NCI-H1694 (cell line): ENCODE results near the gene LUZP2.

Experiments used
- DNase-seq: peaks from one replicate; lab custom pipeline; 2025; lab: John Stamatoyannopoulos, UW

The LUZP2 gene

GRCh38 chr11:24635588-24636290, 138.9 kb downstream of the LUZP2 start:
- DNase-seq: no peak

- no peak for DNase-seq
Measured at GRCh38 chr11:24636291-24636629, 139.4 kb downstream of the LUZP2 start.

GRCh38 chr11:24637520-24637919, 140.7 kb downstream of the LUZP2 start:
- DNase-seq: no peak

- DNase-seq: no peak
Measured at GRCh38 chr11:24642648-24643047, 145.8 kb downstream of the LUZP2 start.

GRCh38 chr11:24645563-24645962, 148.7 kb downstream of the LUZP2 start:
- no peak for DNase-seq

GRCh38 chr11:24651873-24652272, 155.0 kb downstream of the LUZP2 start:
- DNase-seq: no peak

- no peak for DNase-seq
Measured at GRCh38 chr11:24653901-24654300, 157.0 kb downstream of the LUZP2 start.

GRCh38 chr11:24661331-24661730, 164.5 kb downstream of the LUZP2 start:
- DNase-seq: no peak

- DNase-seq: no peak
Measured at GRCh38 chr11:24664399-24664798, 167.5 kb downstream of the LUZP2 start.

- no peak for DNase-seq
Measured at GRCh38 chr11:24667353-24667968, 170.6 kb downstream of the LUZP2 start.

GRCh38 chr11:24678703-24679348, 182.0 kb downstream of the LUZP2 start:
- no peak for DNase-seq

GRCh38 chr11:24679821-24680351, 183.0 kb downstream of the LUZP2 start:
- DNase-seq: no peak

- no peak for DNase-seq
Measured at GRCh38 chr11:24683583-24683982, 186.7 kb downstream of the LUZP2 start.

GRCh38 chr11:24685821-24686220, 189.0 kb downstream of the LUZP2 start:
- no peak for DNase-seq

GRCh38 chr11:24687531-24688147, 190.8 kb downstream of the LUZP2 start:
- no peak for DNase-seq

GRCh38 chr11:24688981-24689380, 192.1 kb downstream of the LUZP2 start:
- no peak for DNase-seq

GRCh38 chr11:24697522-24698111, 200.8 kb downstream of the LUZP2 start:
- DNase-seq: no peak

GRCh38 chr11:24704716-24705115, 207.9 kb downstream of the LUZP2 start:
- DNase-seq: no peak

- DNase-seq: no peak
Measured at GRCh38 chr11:24705474-24705873, 208.6 kb downstream of the LUZP2 start.

- DNase-seq: no peak
Measured at GRCh38 chr11:24708616-24709015, 211.8 kb downstream of the LUZP2 start.

- no peak for DNase-seq
Measured at GRCh38 chr11:24709928-24710565, 213.2 kb downstream of the LUZP2 start.

GRCh38 chr11:24714601-24715000, 217.7 kb downstream of the LUZP2 start:
- DNase-seq: no peak
